Fibroblast of lung (primary cell): ENCODE measurements around the gene C19orf33. TPM values are rescaled to one million over a fixed set of nuclear protein-coding genes. Genes with fewer than 3 reads are reported as not detected.
A peak's percentile ranks its signal among the peaks of the same experiment; 100 is the strongest.

Experiments used
- DNase-seq, 2 donors: peaks; one replicate each; pipeline versions ENCODE4 v3.0.0 to v3.0.0-alpha.2; 2010; ENCODE audit warnings: low read depth in 2 of 2
- H2AFZ ChIP-seq: 2 replicates; pipeline ENCODE4 v1.5.1; 2012; ENCODE audit warnings: low read length, control low read depth, inconsistent platforms
- H3K27ac ChIP-seq: 2 replicates; pipeline ENCODE4 v1.5.1; 2011; ENCODE audit warnings: low read length, control low read depth; ENCODE audit not compliant: insufficient read depth
- H3K27me3 ChIP-seq: 2 replicates; pipeline ENCODE4 v1.5.1; 2011; ENCODE audit warnings: mild to moderate bottlenecking, low read length; ENCODE audit not compliant: control insufficient read depth, insufficient read depth
- H3K36me3 ChIP-seq: 2 replicates; pipeline ENCODE4 v1.5.1; 2011; ENCODE audit warnings: low read length; ENCODE audit not compliant: control insufficient read depth, insufficient read depth
- H3K4me1 ChIP-seq: 2 replicates; pipeline ENCODE4 v1.5.1; 2011; ENCODE audit warnings: low read length; ENCODE audit not compliant: control insufficient read depth, insufficient read depth; ENCODE audit errors: extremely low read depth
- H3K4me2 ChIP-seq: 2 replicates; pipeline ENCODE4 v1.5.1; 2011; ENCODE audit warnings: low read length, control low read depth; ENCODE audit not compliant: insufficient read depth; ENCODE audit errors: extremely low read depth
- H3K4me3 ChIP-seq, 4 experiments: fragments of 200-600 bp in 1 of 4; sonication (generic) in 1 of 4; replicated peaks in 1 of 4; 2 replicates each; pipeline ENCODE4 v1.5.1; 2011 to 2016; ENCODE audit warnings: low read length in 4 of 4, low read depth in 3 of 4, mild to moderate bottlenecking in 3 of 4, control low read depth in 2 of 4, inconsistent platforms in 1 of 4, mixed read lengths in 1 of 4; ENCODE audit not compliant: insufficient read depth in 1 of 4; ENCODE audit errors: control extremely low read depth in 1 of 4
- H3K79me2 ChIP-seq: 2 replicates; pipeline ENCODE4 v1.5.1; 2012; ENCODE audit warnings: mild to moderate bottlenecking, low read length, inconsistent platforms; ENCODE audit not compliant: control insufficient read depth, insufficient read depth
- H3K9ac ChIP-seq: 2 replicates; pipeline ENCODE4 v1.5.1; 2011; ENCODE audit warnings: mild to moderate bottlenecking, low read length, control low read depth; ENCODE audit not compliant: insufficient read depth
- H3K9me3 ChIP-seq: 2 replicates; pipeline ENCODE4 v1.5.1; 2012; ENCODE audit warnings: low read depth, low read length; ENCODE audit not compliant: control insufficient read depth, insufficient read depth
- H4K20me1 ChIP-seq: 2 replicates; pipeline ENCODE4 v1.5.1; 2011; ENCODE audit warnings: low read length; ENCODE audit not compliant: control insufficient read depth, insufficient read depth; ENCODE audit errors: extremely low read depth
- EZH2 ChIP-seq: IDR thresholded peaks from 2 replicates; pipeline ENCODE4 v1.5.1; 2012; ENCODE audit warnings: low read length, control low read depth, mild to moderate bottlenecking; ENCODE audit errors: missing control alignments
- polyA plus RNA-seq, 2 donors: library from polyadenylated mRNA; depleted of rRNA in 1 of 2; stranded (reverse) in 1 of 2; unstranded in 1 of 2; fragments of >200 nt; gene quantifications; 2 replicates each; pipeline ENCODE4 v1.2.1, GENCODE V29; 2011 to 2012; ENCODE audit warnings: missing spikeins in 1 of 2
- total RNA-seq: library from RNA; depleted of rRNA; stranded (reverse); fragments of >200 nt; gene quantifications from 2 replicates; pipeline ENCODE4 v1.2.1, GENCODE V29; 2014
- TF ChIP-seq, protein P1 (sequence below), 2 donors: IDR thresholded peaks in 1 of 2; conservative IDR thresholded peaks in 1 of 2; 1 replicate in 1 of 2; 2 replicates in 1 of 2; pipeline ENCODE4 v1.5.1; 2011 to 2012; ENCODE audit warnings: low read length in 2 of 2, control low read depth in 1 of 2, inconsistent platforms in 1 of 2, low read depth in 1 of 2, mild to moderate bottlenecking in 1 of 2

Gene C19orf33
- total and polyA plus RNA-seq, 2 donors (not counting 1 experiment from before 2014, with no cell fraction given) = not detected

DNA sequence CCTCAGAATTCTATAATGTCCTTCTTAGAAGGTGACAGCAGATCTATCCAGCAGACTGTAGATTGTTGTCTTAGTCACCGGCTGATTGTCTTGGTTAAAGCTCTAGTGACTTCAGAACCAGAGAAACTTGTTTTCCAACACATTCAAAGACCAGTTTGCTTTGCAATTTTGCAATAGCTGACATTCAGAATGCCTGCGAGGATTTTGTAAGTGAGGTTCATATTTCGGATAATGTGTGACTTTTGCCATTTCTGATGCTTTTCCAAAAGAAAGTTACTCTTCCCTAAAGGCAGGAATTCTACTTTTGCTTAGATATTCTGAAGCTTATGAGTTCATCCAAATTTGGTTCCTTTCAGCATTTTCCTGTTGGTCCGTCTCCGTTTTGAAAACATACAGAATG is 26.5 kb upstream of the C19orf33 start:
- peak overlapping the region; percentile 11 for H3K9ac ChIP-seq

DNA sequence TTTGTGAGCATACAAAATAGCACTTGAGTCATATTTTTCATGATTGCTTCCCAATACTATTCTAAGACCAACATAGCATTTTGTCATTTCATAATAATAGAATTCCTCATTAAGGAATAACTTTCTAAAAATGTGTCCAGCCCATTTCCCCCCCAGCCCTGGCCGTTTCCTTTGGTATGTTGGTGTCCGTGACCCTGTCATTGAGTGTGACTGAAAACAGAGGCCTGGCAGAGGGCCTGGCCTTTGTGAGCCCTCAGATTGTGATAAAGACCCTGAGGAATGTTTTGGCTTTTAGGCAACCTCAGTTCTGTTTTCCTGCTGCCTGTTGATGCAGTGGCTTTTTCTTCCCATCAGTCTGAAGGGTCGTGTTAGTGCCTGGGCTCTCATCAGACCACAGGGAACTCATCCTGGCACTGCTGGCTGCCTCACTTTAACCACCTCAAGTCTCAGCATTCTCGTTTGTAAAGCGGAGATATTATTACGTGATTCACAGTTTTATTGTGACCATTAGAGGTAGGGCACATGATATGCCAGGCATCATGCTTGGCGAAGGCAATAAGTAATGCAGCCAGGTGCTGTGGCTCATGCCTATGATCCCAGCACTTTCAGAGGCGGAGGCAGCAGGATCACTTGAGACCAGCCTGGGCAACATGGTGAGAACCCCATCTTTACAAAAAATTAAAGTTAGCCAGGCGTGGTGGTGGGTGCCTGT is 25.9 kb upstream of the C19orf33 start:
- peaks cover 16% of the 10 kb centered on the region for H3K4me1 ChIP-seq
- H3K4me3 ChIP-seq = no peak overlapping the region
- H3K79me2 ChIP-seq = no peaks in the 10 kb centered on the region
- H3K9me3 ChIP-seq = no peaks in the 10 kb centered on the region
- H3K9ac ChIP-seq = no peak overlapping the region
- no peaks in the 10 kb centered on the region for H3K27me3 ChIP-seq
- no peak overlapping the region for H2AFZ ChIP-seq
- peak; percentile 63 to 65 for DNase-seq
- peak overlapping the region; percentile 3 for H3K4me2 ChIP-seq
- peak overlapping the region; percentile 50 for H3K27ac ChIP-seq
- TF ChIP-seq, protein P1, sequence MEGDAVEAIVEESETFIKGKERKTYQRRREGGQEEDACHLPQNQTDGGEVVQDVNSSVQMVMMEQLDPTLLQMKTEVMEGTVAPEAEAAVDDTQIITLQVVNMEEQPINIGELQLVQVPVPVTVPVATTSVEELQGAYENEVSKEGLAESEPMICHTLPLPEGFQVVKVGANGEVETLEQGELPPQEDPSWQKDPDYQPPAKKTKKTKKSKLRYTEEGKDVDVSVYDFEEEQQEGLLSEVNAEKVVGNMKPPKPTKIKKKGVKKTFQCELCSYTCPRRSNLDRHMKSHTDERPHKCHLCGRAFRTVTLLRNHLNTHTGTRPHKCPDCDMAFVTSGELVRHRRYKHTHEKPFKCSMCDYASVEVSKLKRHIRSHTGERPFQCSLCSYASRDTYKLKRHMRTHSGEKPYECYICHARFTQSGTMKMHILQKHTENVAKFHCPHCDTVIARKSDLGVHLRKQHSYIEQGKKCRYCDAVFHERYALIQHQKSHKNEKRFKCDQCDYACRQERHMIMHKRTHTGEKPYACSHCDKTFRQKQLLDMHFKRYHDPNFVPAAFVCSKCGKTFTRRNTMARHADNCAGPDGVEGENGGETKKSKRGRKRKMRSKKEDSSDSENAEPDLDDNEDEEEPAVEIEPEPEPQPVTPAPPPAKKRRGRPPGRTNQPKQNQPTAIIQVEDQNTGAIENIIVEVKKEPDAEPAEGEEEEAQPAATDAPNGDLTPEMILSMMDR (conservative IDR thresholded peaks at IDR 0.05 in 1 of 2, IDR thresholded peaks at IDR 0.05 in 1 of 2; ENCODE audit: low read depth in 1 of 2, low read length in 2 of 2) = no peak
- no peak for TF ChIP-seq EZH2
- no peaks in the 10 kb centered on the region for H4K20me1 ChIP-seq
- no peaks in the 10 kb centered on the region for H3K36me3 ChIP-seq

More for the DNA sequence above, 26.5 kb upstream of the C19orf33 start:
- H3K4me1 ChIP-seq = peaks cover 16% of the 10 kb centered on the region
- H3K36me3 ChIP-seq = no peaks in the 10 kb centered on the region
- H2AFZ ChIP-seq = no peak overlapping the region
- no peaks in the 10 kb centered on the region for H4K20me1 ChIP-seq
- H3K4me3 ChIP-seq = no peak overlapping the region
- DNase-seq = peak in 1 of 2 donors; percentile 68
- H3K4me2 ChIP-seq = peak overlapping the region; percentile 3
- TF ChIP-seq, protein P1 (conservative IDR thresholded peaks at IDR 0.05 in 1 of 2, IDR thresholded peaks at IDR 0.05 in 1 of 2; ENCODE audit: low read depth in 1 of 2, low read length in 2 of 2) = no peak
- no peak for TF ChIP-seq EZH2
- no peaks in the 10 kb centered on the region for H3K9me3 ChIP-seq
- H3K79me2 ChIP-seq = no peaks in the 10 kb centered on the region
- peak overlapping the region; percentile 50 for H3K27ac ChIP-seq
- no peaks in the 10 kb centered on the region for H3K27me3 ChIP-seq

DNA sequence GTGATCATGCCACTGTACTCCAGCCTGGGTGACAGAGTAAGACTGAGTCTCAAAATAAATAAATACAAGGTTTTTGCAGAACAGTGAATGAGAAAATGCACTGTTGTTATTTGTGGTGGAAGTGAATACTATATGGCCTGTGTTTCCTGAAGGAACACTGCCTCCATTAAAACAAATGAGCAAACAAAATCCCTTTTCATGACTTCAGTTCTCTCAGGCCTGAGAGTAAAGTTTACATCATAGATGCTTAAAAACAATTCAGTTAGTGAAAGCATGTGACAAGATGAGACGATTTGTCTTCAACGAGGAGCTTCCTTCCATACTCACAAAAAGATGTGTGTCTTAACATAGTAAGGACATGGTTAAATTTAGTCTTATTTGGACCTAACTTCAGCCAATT is 25.3 kb upstream of the C19orf33 start:
- H2AFZ ChIP-seq = no peak overlapping the region
- TF ChIP-seq, protein P1 (conservative IDR thresholded peaks at IDR 0.05 in 1 of 2, IDR thresholded peaks at IDR 0.05 in 1 of 2; ENCODE audit: low read depth in 1 of 2, low read length in 2 of 2) = no peak
- no peak for TF ChIP-seq EZH2
- H3K4me3 ChIP-seq = no peak overlapping the region
- H4K20me1 ChIP-seq = no peaks in the 10 kb centered on the region
- H3K27ac ChIP-seq = peak overlapping the region; percentile 50
- H3K36me3 ChIP-seq = no peaks in the 10 kb centered on the region
- peaks cover 16% of the 10 kb centered on the region for H3K4me1 ChIP-seq
- DNase-seq = no peak
- no peaks in the 10 kb centered on the region for H3K27me3 ChIP-seq
- H3K4me2 ChIP-seq = no peak overlapping the region
- H3K9ac ChIP-seq = no peak overlapping the region
- no peaks in the 10 kb centered on the region for H3K9me3 ChIP-seq
- no peaks in the 10 kb centered on the region for H3K79me2 ChIP-seq
